Suprapubic skin (tissue), 4 donors: ENCODE results near the gene PPP1CC.
"Not testable (repeated sequence)": the region's sequence is repeated elsewhere in the genome, so short reads cannot be mapped to it uniquely, and the experiment has no call there.

Source experiments
- CTCF ChIP-seq, 2 donors: fragments of 200-600 bp in 1 of 2; fragments of 450-650 bp in 1 of 2; sonication (generic) in 1 of 2; IDR thresholded peaks; one replicate each; pipeline ENCODE4 v1.5.1; 2016 to 2019; ENCODE audit warnings: antibody characterized with exemption in 2 of 2, mild to moderate bottlenecking in 1 of 2, moderate library complexity in 1 of 2
- EP300 ChIP-seq: sonication (generic); formaldehyde crosslinking; IDR thresholded peaks from one replicate; pipeline ENCODE4 v1.6.1; 2017; ENCODE audit warnings: antibody characterized with exemption
- POLR2A ChIP-seq, 2 donors: fragments of 450-650 bp; IDR thresholded peaks; one replicate each; pipeline ENCODE4 v1.6.1; 2017; ENCODE audit warnings: antibody characterized with exemption in 2 of 2, mild to moderate bottlenecking in 2 of 2, moderate library complexity in 2 of 2
- POLR2AphosphoS5 ChIP-seq, 3 donors: sonication (generic); formaldehyde crosslinking; IDR thresholded peaks; one replicate each; pipeline ENCODE4 v1.6.1; 2017; ENCODE audit warnings: antibody characterized with exemption in 3 of 3

GRCh38 chr12:110722892-110723291, 19.8 kb downstream of the PPP1CC start:
- not testable (repeated sequence) for TF ChIP-seq POLR2A (IDR thresholded peaks at IDR 0.05); CTCF (IDR thresholded peaks at IDR 0.05); EP300; POLR2AphosphoS5 (IDR thresholded peaks at IDR 0.05)
